B cell (primary cell): ENCODE results near the gene STK17A. TPM values are rescaled to one million over a fixed set of nuclear protein-coding genes. Genes with fewer than 3 reads are reported as not detected.
"Not testable (repeated sequence)": the region's sequence is repeated elsewhere in the genome, so short reads cannot be mapped to it uniquely, and the experiment has no call there.

Experiments used
- ATAC-seq: fragments of 200-7000 bp; cut with Tn5 transposase; one replicate; pipeline ENCODE4 v1.10.0; 2021; ENCODE audit warnings: low read depth, mild to moderate bottlenecking, moderate number of reproducible peaks, moderate library complexity
- CTCF ChIA-PET: fragments of 350-600 bp; sonication (Branson Sonifier 250); formaldehyde crosslinking; loops from one replicate; lab custom pipeline; 2021; ENCODE audit warnings: antibody characterized with exemption, inconsistent platforms; lab: Charles Lee
- POLR2A ChIA-PET: fragments of 350-600 bp; sonication (Branson Sonifier 250); formaldehyde crosslinking; loops from one replicate; lab custom pipeline; 2021; ENCODE audit warnings: antibody characterized with exemption; lab: Charles Lee
- DNase-seq: peaks from one replicate; pipeline ENCODE4 v3.0.0; 2013
- H2AFZ ChIP-seq: 2 replicates; pipeline ENCODE4 v1.6.1; 2012; ENCODE audit warnings: mild to moderate bottlenecking, low read depth, low read length; ENCODE audit not compliant: insufficient read depth, poor library complexity, severe bottlenecking
- H3K27ac ChIP-seq, 2 donors: 1 replicate in 1 of 2; 2 replicates in 1 of 2; pipeline ENCODE4 v1.5.1; 2012 to 2013; ENCODE audit warnings: low read length in 2 of 2, mild to moderate bottlenecking in 2 of 2, moderate library complexity in 1 of 2
- H3K27me3 ChIP-seq, 4 experiments: fragments of 200-600 bp in 1 of 4; sonication (generic) in 1 of 4; replicated peaks in 1 of 4; 1 replicate in 2 of 4; 2 replicates in 2 of 4; pipeline versions ENCODE4 v1.6.1 to v1.7.0; 2013 to 2016; ENCODE audit warnings: low read length in 3 of 4, mild to moderate bottlenecking in 2 of 4, mixed read lengths in 1 of 4, moderate library complexity in 1 of 4; ENCODE audit not compliant: insufficient read depth in 4 of 4, control insufficient read depth in 3 of 4; ENCODE audit errors: control extremely low read depth in 1 of 4
- H3K36me3 ChIP-seq, 2 experiments: replicated peaks in 1 of 2; 1 replicate in 1 of 2; 2 replicates in 1 of 2; pipeline versions ENCODE4 v1.6.1 to v1.7.1; 2013; ENCODE audit warnings: low read length in 1 of 2; ENCODE audit not compliant: insufficient read depth in 2 of 2, control insufficient read depth in 1 of 2; ENCODE audit errors: control extremely low read depth in 1 of 2, extremely low read depth in 1 of 2
- H3K4me1 ChIP-seq, 2 donors: fragments of 200-600 bp in 1 of 2; sonication (generic) in 1 of 2; 1 replicate in 1 of 2; 2 replicates in 1 of 2; pipeline versions ENCODE4 v1.5.1 to v1.6.1; 2013 to 2017; ENCODE audit warnings: low read length in 2 of 2; ENCODE audit not compliant: control insufficient read depth in 2 of 2, insufficient read depth in 2 of 2
- H3K4me2 ChIP-seq: replicated peaks from 2 replicates; pipeline ENCODE3; 2012; ENCODE audit warnings: mild to moderate bottlenecking, low read depth, low read length; ENCODE audit not compliant: poor library complexity, severe bottlenecking
- H3K4me3 ChIP-seq, 5 experiments: fragments of 200-600 bp in 1 of 5; sonication (generic) in 1 of 5; 1 replicate in 3 of 5; 2 replicates in 2 of 5; pipeline versions ENCODE4 v1.5.1 to v1.7.0; 2011 to 2016; ENCODE audit warnings: low read length in 4 of 5, mild to moderate bottlenecking in 4 of 5, low read depth in 2 of 5, control low read depth in 1 of 5, moderate library complexity in 1 of 5; ENCODE audit not compliant: insufficient read depth in 1 of 5; ENCODE audit errors: control extremely low read depth in 1 of 5, extremely low read depth in 1 of 5
- H3K79me2 ChIP-seq: fragments of 200-600 bp; sonication (generic); one replicate; pipeline ENCODE4 v1.6.0; 2016; ENCODE audit warnings: low read length; ENCODE audit not compliant: control insufficient read depth, insufficient read depth
- H3K9ac ChIP-seq: fragments of 200-600 bp; sonication (generic); 2 replicates; pipeline ENCODE4 v1.6.1; 2017; ENCODE audit warnings: mild to moderate bottlenecking, low read length, moderate library complexity
- H3K9me3 ChIP-seq, 3 donors: one replicate each; pipeline versions ENCODE4 v1.6.1 to v1.7.1; 2013; ENCODE audit warnings: low read length in 2 of 3; ENCODE audit not compliant: control insufficient read depth in 2 of 3, insufficient read depth in 1 of 3; ENCODE audit errors: control extremely low read depth in 1 of 3
- H4K20me1 ChIP-seq: 2 replicates; pipeline ENCODE4 v1.6.0; 2012; ENCODE audit warnings: mild to moderate bottlenecking, low read length; ENCODE audit not compliant: insufficient read depth, control insufficient read depth, poor library complexity, severe bottlenecking
- H3K27ac Mint-ChIP-seq: one replicate; pipeline ENCODE4 v1.8.0; 2021; ENCODE audit warnings: mixed read lengths
- H3K27me3 Mint-ChIP-seq: one replicate; pipeline ENCODE4 v1.8.0; 2021; ENCODE audit warnings: mixed read lengths
- H3K4me1 Mint-ChIP-seq: one replicate; pipeline ENCODE4 v1.8.0; 2021; ENCODE audit warnings: mixed read lengths
- H3K4me3 Mint-ChIP-seq: one replicate; pipeline ENCODE4 v1.8.0; 2021; ENCODE audit warnings: mixed read lengths
- H3K9me3 Mint-ChIP-seq: one replicate; pipeline ENCODE4 v1.8.0; 2022; ENCODE audit warnings: mixed read lengths; ENCODE audit not compliant: insufficient read depth
- CTCF ChIP-seq: fragments of 200-600 bp; IDR thresholded peaks from one replicate; pipeline ENCODE4 v1.8.0; 2022; ENCODE audit warnings: antibody characterized with exemption, mild to moderate bottlenecking
- EZH2 ChIP-seq: IDR thresholded peaks from 2 replicates; pipeline ENCODE4 v1.6.1; 2012; ENCODE audit warnings: borderline replicate concordance, low read depth, mild to moderate bottlenecking, moderate library complexity, low read length; ENCODE audit not compliant: insufficient read depth, poor library complexity, severe bottlenecking
- WGBS: methylation state at CpG from one replicate; pipeline ENCODE4 v1.1.5; 2013; ENCODE audit warnings: missing lambda C conversion rate; ENCODE audit not compliant: insufficient coverage; 5-methylcytosine and 5-hydroxymethylcytosine counted together
- intact Hi-C: fragments of 100-400 bp; cut with micrococcal nuclease; formaldehyde crosslinking; loops from one replicate; pipeline ENCODE4 v1.10.0; 2022
- polyA plus RNA-seq: library from polyadenylated mRNA; depleted of rRNA; stranded (reverse); fragments of >200 nt; gene quantifications from 2 replicates; pipeline ENCODE4 v1.2.3, GENCODE V29; 2012
- total RNA-seq, 2 donors: library from RNA; stranded (reverse); fragments of 120-200 nt in 1 of 2; gene quantifications; 1 replicate in 1 of 2; 2 replicates in 1 of 2; pipeline versions ENCODE4 v1.2.3 to v1.2.4, GENCODE V29; 2013 to 2022

STK17A gene
- total and polyA plus RNA-seq, 2 donors (not counting 1 experiment from before 2014, with no cell fraction given): 72.8 to 111 TPM

GRCh38 chr7:43626695-43627094 lies 43.8 kb downstream of the STK17A start:
- ATAC-seq (no peak), DNase-seq (no peak)
- TF ChIP-seq EZH2: no peak
- TF ChIP-seq CTCF: no peak
- H3K27me3 ChIP-seq: no peaks in the 10 kb centered on the region
- WGBS: no CpG with 5 or more reads among the region's 2 CpGs
- Mint-ChIP-seq H3K27me3 (no peaks in the 10 kb centered on the region), H3K27ac (peak overlapping the region; percentile 77), H3K9me3 (no peaks in the 10 kb centered on the region), H3K4me3 (no peak overlapping the region), H3K4me1 (peaks cover 82% of the 10 kb centered on the region)
- H2AFZ ChIP-seq: no peak overlapping the region
- intact Hi-C loops: loop anchor here (2.0 kb wide), 1 partner anchor 14 kb away; no protein-coding TSS in a partner anchor
- H3K9me3 ChIP-seq: no peaks in the 10 kb centered on the region
- no peak overlapping the region for H3K4me2 ChIP-seq
- no peak overlapping the region for H3K9ac ChIP-seq
- H3K27ac ChIP-seq: peak overlapping the region; percentile 37 to 79
- peaks cover 0 to 58% of the 10 kb centered on the region in 2 experiments for H3K36me3 ChIP-seq
- CTCF ChIA-PET: interaction anchor here (0.6 to 6.1 kb wide), 6 partner anchors 9 to 976 kb away, joined by 3 to 58 read pairs (median 4); partner anchors contain the start of gene STK17A
- no peaks in the 10 kb centered on the region for H4K20me1 ChIP-seq
- peaks cover 39 to 42% of the 10 kb centered on the region in 2 donors for H3K4me1 ChIP-seq
- POLR2A ChIA-PET: interaction anchor here (2.0 kb wide), 1 partner anchor 23 kb away, joined by 10 read pairs; no protein-coding TSS in a partner anchor
- H3K4me3 ChIP-seq: no peak overlapping the region
- H3K79me2 ChIP-seq: peaks cover 55% of the 10 kb centered on the region

- H3K27ac Mint-ChIP-seq: peak overlapping the region; percentile 77
- peaks cover 79% of the 10 kb centered on the region for H3K4me1 Mint-ChIP-seq
- Histone ChIP-seq H3K27ac (peak overlapping the region in 1 of 2 donors; percentile 79), H3K79me2 (peaks cover 55% of the 10 kb centered on the region), H3K36me3 (peaks cover 0 to 60% of the 10 kb centered on the region in 2 experiments), H3K4me1 (peaks cover 35 to 38% of the 10 kb centered on the region in 2 donors)
- DNase-seq, H3K4me3 ChIP-seq, H3K9me3 Mint-ChIP-seq, H2AFZ ChIP-seq, ATAC-seq, H3K9ac ChIP-seq, H4K20me1 ChIP-seq, H3K27me3 Mint-ChIP-seq, H3K4me2 ChIP-seq, H3K4me3 Mint-ChIP-seq, H3K9me3 ChIP-seq, H3K27me3 ChIP-seq: not testable (repeated sequence)
- POLR2A ChIA-PET: interaction anchor here (2.0 kb wide), 1 partner anchor 22 kb away, joined by 10 read pairs; no protein-coding TSS in a partner anchor
- WGBS: no CpG with 5 or more reads among the region's 3 CpGs
- CTCF ChIA-PET: interaction anchor here (1.2 to 6.1 kb wide), 6 partner anchors 12 to 71 kb away, joined by 3 to 58 read pairs (median 6); partner anchors contain the start of gene STK17A
- intact Hi-C loops: loop anchor here (2.0 kb wide), 1 partner anchor 15 kb away; no protein-coding TSS in a partner anchor
Measured at GRCh38 chr7:43627798-43628197, 44.9 kb downstream of the STK17A start.
